Prostate gland (tissue), 2 donors: ENCODE measurements around the gene UVRAG. TPM values are rescaled to one million over a fixed set of nuclear protein-coding genes. Genes with fewer than 3 reads are reported as not detected.
"Not testable (repeated sequence)": the region's sequence is repeated elsewhere in the genome, so short reads cannot be mapped to it uniquely, and the experiment has no call there.

Experiments
- DNase-seq: peaks from one replicate; pipeline ENCODE4 v3.0.0-alpha.2; 2019; ENCODE audit warnings: low spot score
- H3K27ac ChIP-seq, 2 donors: fragments of 200-600 bp; sonication (generic); 2 replicates each; pipeline ENCODE4 v1.5.1; 2017 to 2019
- H3K27me3 ChIP-seq: fragments of 200-600 bp; sonication (generic); replicated peaks from 2 replicates; pipeline ENCODE4 v1.5.1; 2019; ENCODE audit not compliant: insufficient read depth
- H3K36me3 ChIP-seq, 2 donors: fragments of 200-600 bp; sonication (generic); 1 replicate in 1 of 2; 2 replicates in 1 of 2; pipeline versions ENCODE4 v1.5.1 to v1.8.1; 2017 to 2019
- H3K4me1 ChIP-seq: fragments of 200-600 bp; sonication (generic); replicated peaks from 2 replicates; pipeline ENCODE4 v1.5.1; 2019
- H3K4me3 ChIP-seq, 2 donors: fragments of 200-600 bp; sonication (generic); 2 replicates each; pipeline ENCODE4 v1.5.1; 2017 to 2019
- H3K9me3 ChIP-seq: fragments of 200-600 bp; sonication (generic); 2 replicates; pipeline ENCODE4 v1.5.1; 2017
- CTCF ChIP-seq, 4 experiments: fragments of 200-600 bp in 2 of 4; fragments of 450-650 bp in 2 of 4; sonication (generic) in 2 of 4; IDR thresholded peaks; 1 replicate in 3 of 4; 2 replicates in 1 of 4; pipeline ENCODE4 v1.5.1; 2016 to 2019; ENCODE audit warnings: antibody characterized with exemption in 4 of 4, mild to moderate bottlenecking in 2 of 4, moderate library complexity in 2 of 4
- POLR2A ChIP-seq: fragments of 450-650 bp; IDR thresholded peaks from one replicate; pipeline ENCODE4 v1.6.1; 2016; ENCODE audit warnings: antibody characterized with exemption, mild to moderate bottlenecking
- POLR2AphosphoS5 ChIP-seq: sonication (generic); formaldehyde crosslinking; IDR thresholded peaks from one replicate; pipeline ENCODE4 v1.6.1; 2017; ENCODE audit warnings: antibody characterized with exemption
- WGBS: methylation state at CpG from one replicate; pipeline ENCODE4 v1.1.5; 2018; 5-methylcytosine and 5-hydroxymethylcytosine counted together
- intact Hi-C: fragments of 100-400 bp; cut with DNase I; formaldehyde crosslinking; loops from one replicate; pipeline ENCODE4 v1.14.2; 2022
- total RNA-seq, 2 donors: library from RNA; depleted of rRNA; stranded (reverse); fragments of >200 nt; gene quantifications; one replicate each; pipeline ENCODE4 v1.1.0, GENCODE V29; 2016

The UVRAG gene
- total RNA-seq, 2 donors from 2014 or later, result 13.9 to 25.2 TPM

GRCh38 chr11:75924966-75925784 lies 110.2 kb downstream of the UVRAG start:
- Histone ChIP-seq H3K27me3 (no peaks in the 10 kb centered on the region), H3K36me3 (no peaks in the 10 kb centered on the region), H3K9me3 (no peaks in the 10 kb centered on the region), H3K4me3 (no peak overlapping the region), H3K27ac (peak overlapping the region; percentile 2 to 19), H3K4me1 (peaks cover 4% of the 10 kb centered on the region)
- peak; percentile 50 for DNase-seq
- TF ChIP-seq POLR2AphosphoS5 (peak; percentile 67), POLR2A (no peak), CTCF (IDR thresholded peaks at IDR 0.05) (no peak)
- 20% methylated on average over 6 of the region's 6 CpGs for WGBS
- intact Hi-C loops, result no loop called here

GRCh38 chr11:75925785-75926164 lies 110.8 kb downstream of the UVRAG start:
- no peak overlapping the region for H3K27ac ChIP-seq
- intact Hi-C loops, result no loop called here
- H3K27me3 ChIP-seq, result no peaks in the 10 kb centered on the region
- no peak for TF ChIP-seq POLR2AphosphoS5
- TF ChIP-seq POLR2A, result no peak
- TF ChIP-seq CTCF (IDR thresholded peaks at IDR 0.05), result no peak
- no peak overlapping the region for H3K4me3 ChIP-seq
- no peaks in the 10 kb centered on the region for H3K9me3 ChIP-seq
- H3K36me3 ChIP-seq, result no peaks in the 10 kb centered on the region
- H3K4me1 ChIP-seq, result peaks cover 4% of the 10 kb centered on the region
- WGBS, result 92% methylated on average over 1 of the region's 1 CpG
- no peak for DNase-seq

GRCh38 chr11:75929706-75930105 lies 114.7 kb downstream of the UVRAG start:
- Histone ChIP-seq H3K27ac (no peak overlapping the region), H3K36me3 (no peaks in the 10 kb centered on the region), H3K9me3 (no peaks in the 10 kb centered on the region), H3K4me3 (no peak overlapping the region), H3K27me3 (no peaks in the 10 kb centered on the region), H3K4me1 (no peaks in the 10 kb centered on the region)
- DNase-seq, result no peak
- TF ChIP-seq CTCF (IDR thresholded peaks at IDR 0.05), result no peak
- no peak for TF ChIP-seq POLR2AphosphoS5
- TF ChIP-seq POLR2A, result no peak
- WGBS, result 89% methylated on average over 4 of the region's 4 CpGs
- intact Hi-C loops, result no loop called here

- no peaks in the 10 kb centered on the region for H3K9me3 ChIP-seq
- no peak overlapping the region for H3K4me3 ChIP-seq
- H3K27me3 ChIP-seq, result no peaks in the 10 kb centered on the region
- H3K27ac ChIP-seq, result no peak overlapping the region
- WGBS, result 65% methylated on average over 5 of the region's 5 CpGs
- H3K36me3 ChIP-seq, result no peaks in the 10 kb centered on the region
- H3K4me1 ChIP-seq, result no peaks in the 10 kb centered on the region
- intact Hi-C loops, result no loop called here
- DNase-seq, result no peak
- TF ChIP-seq POLR2AphosphoS5 (no peak), CTCF (IDR thresholded peaks at IDR 0.05) (no peak), POLR2A (no peak)
Observed at GRCh38 chr11:75930534-75930933, 115.5 kb downstream of the UVRAG start.

- Histone ChIP-seq H3K36me3 (no peaks in the 10 kb centered on the region), H3K4me1 (no peaks in the 10 kb centered on the region), H3K27me3 (no peaks in the 10 kb centered on the region), H3K4me3 (no peak overlapping the region), H3K27ac (no peak overlapping the region), H3K9me3 (no peaks in the 10 kb centered on the region)
- DNase-seq, result no peak
- intact Hi-C loops, result no loop called here
- 83% methylated on average over 1 of the region's 1 CpG for WGBS
- no peak for TF ChIP-seq POLR2A
- no peak for TF ChIP-seq CTCF (IDR thresholded peaks at IDR 0.05)
- TF ChIP-seq POLR2AphosphoS5, result no peak
Observed at GRCh38 chr11:75931124-75931523, 116.1 kb downstream of the UVRAG start.

- intact Hi-C loops, DNase-seq, H3K27me3 ChIP-seq, H3K4me1 ChIP-seq, H3K36me3 ChIP-seq, H3K4me3 ChIP-seq, H3K27ac ChIP-seq, H3K9me3 ChIP-seq: not testable (repeated sequence)
- WGBS, result 92% methylated on average over 1 of the region's 1 CpG
Observed at GRCh38 chr11:75933736-75934135, 118.7 kb downstream of the UVRAG start.
